ENCODE data around the gene RAP1B.
A peak's percentile ranks its signal among the peaks of the same experiment; 100 is the strongest.

The RAP1B gene

DNA sequence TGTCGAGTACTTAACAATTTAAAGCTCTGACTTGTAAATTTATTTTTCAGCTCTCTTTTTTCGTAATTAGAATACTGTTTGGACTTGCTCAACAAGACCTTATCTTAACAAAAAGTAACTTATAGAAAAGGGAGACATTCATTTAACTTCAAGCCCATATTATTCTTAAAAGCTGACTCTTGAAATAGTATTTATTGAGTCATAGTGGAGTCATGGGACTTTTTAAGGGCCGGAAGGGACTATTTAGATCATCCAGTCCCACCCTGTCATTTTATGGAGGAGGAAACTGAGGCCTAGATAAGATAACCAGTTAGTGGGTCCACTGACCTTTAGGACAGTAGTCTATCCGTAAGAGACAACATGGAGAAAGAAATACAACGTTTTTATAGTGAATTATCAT lies 1.5 kb downstream of the RAP1B start:
- DNase-seq (ENCODE audit: low read depth): no peak

- no peak for DNase-seq (ENCODE audit: low read depth)
Observed at GRCh38 chr12:68612697-68613096, 2.0 kb downstream of the RAP1B start.

- DNase-seq (ENCODE audit: low read depth): no peak
Observed at GRCh38 chr12:68613209-68613904, 2.7 kb downstream of the RAP1B start.

- no peak for DNase-seq (ENCODE audit: low read depth)
Observed at GRCh38 chr12:68614105-68614679, 3.5 kb downstream of the RAP1B start.

DNA sequence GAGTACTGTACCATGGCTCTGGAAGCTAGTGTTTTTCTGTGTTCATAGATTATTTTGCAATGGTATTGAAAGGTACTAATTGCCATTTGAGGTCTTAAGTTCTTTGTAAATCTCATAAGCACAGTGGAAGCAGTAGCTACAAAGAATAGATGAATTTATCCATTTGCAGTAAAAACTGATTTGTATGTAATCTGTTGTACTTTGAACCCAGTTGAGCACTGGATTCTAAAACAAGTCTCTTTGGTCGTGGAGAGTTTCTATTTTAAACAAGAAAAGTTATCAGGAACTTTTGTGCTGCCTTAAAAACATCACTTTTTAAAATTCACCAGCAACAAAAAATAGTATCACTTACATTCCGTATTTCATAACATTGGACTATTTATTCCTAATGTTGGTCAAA lies 4.1 kb downstream of the RAP1B start:
- DNase-seq (ENCODE audit: low read depth): no peak

DNA sequence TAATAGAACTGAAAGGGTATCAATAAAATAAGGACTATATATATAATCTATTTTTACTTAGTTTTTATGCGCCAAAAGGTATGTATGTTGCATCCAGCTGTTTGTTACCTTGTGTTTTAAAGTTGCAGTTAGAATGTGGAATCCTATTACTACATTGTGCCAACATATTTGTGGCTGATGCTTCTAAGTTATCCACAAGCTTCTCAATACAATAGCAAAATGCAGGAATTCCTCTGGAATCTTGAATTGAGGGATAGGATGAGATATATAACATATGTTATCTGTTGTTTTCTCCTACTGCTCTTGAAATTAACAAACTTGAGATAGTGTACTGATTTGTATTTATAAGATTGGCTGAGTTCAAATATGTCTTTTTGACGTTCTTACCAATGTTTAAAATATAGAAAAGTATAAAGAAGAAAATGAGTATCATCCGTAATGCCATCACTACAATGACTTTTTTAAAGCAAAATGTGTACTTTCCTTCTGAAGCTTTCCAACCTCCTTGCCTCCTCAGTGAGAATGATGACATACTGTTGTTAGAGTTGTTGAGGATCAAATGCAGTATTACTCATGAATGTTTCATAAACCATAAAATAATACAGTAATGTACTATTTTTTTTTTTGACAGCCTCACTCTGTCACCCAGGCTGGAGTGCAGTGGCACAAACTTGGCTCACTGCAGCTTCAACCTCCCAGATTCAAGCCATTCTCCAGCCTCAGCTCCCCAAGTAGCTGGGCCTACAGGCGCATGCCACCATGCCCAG lies 6.6 kb downstream of the RAP1B start:
- DNase-seq (ENCODE audit: low read depth): peak; percentile 82

DNA sequence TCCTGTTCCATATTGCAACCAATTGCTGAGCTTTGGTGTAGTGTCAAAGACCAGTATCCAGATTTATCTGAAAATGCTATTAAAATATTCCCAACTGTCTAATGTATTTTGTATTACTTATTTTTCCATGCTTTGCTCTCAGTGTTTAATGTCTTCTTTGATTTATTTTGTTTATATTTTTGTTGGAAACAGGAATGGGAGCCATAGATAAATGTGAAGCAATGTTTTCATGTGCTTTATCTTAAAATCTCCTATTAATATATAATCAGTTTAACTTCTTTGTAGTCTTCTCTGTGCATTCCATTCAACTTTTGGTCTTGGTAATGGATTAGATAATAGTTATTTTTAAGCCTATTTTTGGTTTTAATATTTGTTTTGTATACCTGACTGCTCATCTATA lies 8.8 kb downstream of the RAP1B start:
- no peak for DNase-seq (ENCODE audit: low read depth)

GRCh38 chr12:68620519-68621471 lies 10.1 kb downstream of the RAP1B start:
- no peak for DNase-seq (ENCODE audit: low read depth)

- no peak for DNase-seq (ENCODE audit: low read depth)
Observed at GRCh38 chr12:68621472-68622081, 10.9 kb downstream of the RAP1B start.

- peak; percentile 41 for DNase-seq (ENCODE audit: low read depth)
Observed at GRCh38 chr12:68622250-68622649, 11.6 kb downstream of the RAP1B start.

GRCh38 chr12:68623059-68623458 lies 12.4 kb downstream of the RAP1B start:
- DNase-seq (ENCODE audit: low read depth): no peak

DNA sequence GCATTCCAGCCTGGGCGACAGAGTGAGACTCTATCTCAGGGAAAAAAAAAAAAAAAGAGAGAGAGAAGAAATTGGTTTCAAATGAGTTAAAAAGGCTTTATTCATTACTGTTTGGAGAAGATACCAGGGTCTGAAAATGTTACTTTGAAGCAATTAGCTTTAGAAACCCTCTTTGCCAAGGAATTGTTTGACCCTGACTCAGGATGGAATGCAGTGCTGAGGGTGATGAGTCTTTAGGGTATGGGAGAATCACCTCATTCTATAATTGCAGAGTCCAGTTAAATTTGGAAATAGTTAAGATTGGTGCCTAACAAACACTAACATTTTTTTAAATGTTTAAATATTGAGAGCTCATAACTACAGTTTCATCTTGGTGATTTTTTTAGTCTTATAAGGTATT lies 13.3 kb downstream of the RAP1B start:
- peak; percentile 60 for DNase-seq (ENCODE audit: low read depth)

- no peak for DNase-seq (ENCODE audit: low read depth)
Observed at GRCh38 chr12:68624933-68625332, 14.2 kb downstream of the RAP1B start.

DNA sequence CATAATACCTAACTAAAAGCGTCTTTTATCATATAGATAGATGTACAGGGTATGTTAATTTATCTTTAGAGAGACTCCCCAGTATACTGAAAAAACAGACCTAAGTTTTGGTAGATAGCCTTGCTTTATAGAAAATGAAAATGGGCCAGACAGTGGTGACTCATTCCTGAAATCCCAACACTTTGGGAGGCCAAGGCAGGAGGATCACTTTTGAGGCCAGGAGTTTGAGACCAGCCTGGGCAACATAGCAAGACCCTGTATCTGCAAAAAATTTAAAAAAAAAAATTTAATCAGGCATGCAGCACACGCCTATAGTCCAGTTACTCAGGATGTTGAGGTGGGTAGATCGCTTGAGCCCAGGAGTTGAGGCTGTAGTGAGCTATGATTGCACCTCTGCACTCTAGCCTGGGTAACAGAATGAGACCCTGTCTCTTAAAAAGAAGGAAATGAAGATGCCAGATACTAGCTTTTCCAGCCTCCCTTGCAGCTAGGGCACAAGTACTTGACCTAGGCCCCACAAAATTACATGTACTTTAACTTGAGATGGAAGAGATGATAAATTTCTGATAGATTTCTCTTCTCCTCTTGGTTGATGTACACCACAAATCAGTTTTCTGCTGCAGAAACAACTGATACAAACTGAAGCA lies 17.1 kb downstream of the RAP1B start:
- no peak for DNase-seq (ENCODE audit: low read depth)

- DNase-seq (ENCODE audit: low read depth): no peak
Observed at GRCh38 chr12:68628698-68629097, 18.0 kb downstream of the RAP1B start.

- DNase-seq (ENCODE audit: low read depth): no peak
Observed at GRCh38 chr12:68630050-68630449, 19.4 kb downstream of the RAP1B start.

DNA sequence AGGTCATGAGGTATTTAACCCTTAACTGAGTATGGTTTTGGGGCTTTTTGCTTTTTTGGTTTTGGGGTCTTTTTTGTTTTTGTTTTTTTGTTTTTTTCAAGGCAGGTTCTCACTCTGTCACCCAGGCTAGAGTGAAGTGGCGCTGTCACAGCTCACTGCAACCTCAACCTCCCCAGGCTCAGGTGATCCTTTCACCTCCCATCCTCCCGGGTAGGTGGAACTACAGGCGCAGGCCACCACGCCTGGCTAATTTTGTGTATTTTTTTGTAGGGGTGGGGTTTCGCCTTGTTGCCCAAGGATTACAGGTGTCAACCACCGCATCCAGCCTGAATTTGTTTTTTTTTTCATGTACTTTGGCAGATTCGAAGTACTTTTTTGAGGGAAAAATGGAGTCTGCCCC lies 19.9 kb downstream of the RAP1B start:
- no peak for DNase-seq (ENCODE audit: low read depth)

DNA sequence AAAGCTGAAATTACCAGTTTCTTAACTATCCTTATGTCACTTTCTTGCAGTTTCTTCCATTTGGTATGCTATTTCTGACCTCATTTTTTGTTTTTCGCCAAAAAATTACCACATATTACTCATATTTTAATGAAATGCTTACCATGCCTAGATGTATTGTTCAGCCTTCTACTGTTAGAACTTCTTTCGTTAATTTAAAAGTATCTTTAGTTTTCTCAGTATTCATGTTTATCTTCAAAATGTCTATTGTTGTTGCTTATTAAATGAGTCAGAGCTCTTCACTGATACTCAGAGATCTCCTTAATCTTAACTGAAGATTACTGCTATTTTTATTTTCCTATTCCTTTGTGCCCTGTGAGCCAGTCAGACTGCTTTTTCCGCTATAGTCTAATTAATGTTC lies 20.5 kb downstream of the RAP1B start:
- peak; percentile 32 for DNase-seq (ENCODE audit: low read depth)

DNA sequence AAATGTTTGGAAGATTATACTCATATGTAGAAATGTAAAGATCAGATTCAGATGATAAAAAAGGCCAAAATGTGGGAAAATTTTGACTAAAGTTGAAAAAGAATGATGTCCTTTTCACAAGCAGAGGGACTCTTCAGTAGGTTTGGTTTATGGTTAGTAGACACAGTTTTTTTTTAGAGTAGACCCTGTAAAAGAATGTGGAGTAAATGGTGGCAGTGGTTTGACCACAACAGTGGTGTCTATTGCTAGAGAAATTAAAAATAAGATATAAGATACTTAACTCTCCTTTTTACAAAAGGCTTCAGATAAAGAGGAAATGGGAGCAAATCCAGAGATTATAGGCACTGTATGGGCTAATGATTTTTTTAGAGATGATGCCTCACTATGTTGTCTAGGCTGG lies 21.8 kb downstream of the RAP1B start:
- no peak for DNase-seq (ENCODE audit: low read depth)

- no peak for DNase-seq (ENCODE audit: low read depth)
Observed at GRCh38 chr12:68633614-68634558, 23.2 kb downstream of the RAP1B start.
